Stomach (tissue), 4 donors: ENCODE results near the gene TLR8.

Experiments
- EP300 ChIP-seq: sonication (generic); formaldehyde crosslinking; IDR thresholded peaks from one replicate; pipeline ENCODE4 v1.6.1; 2017; ENCODE audit warnings: antibody characterized with exemption
- POLR2A ChIP-seq, 4 donors: fragments of 450-650 bp; IDR thresholded peaks; one replicate each; pipeline ENCODE4 v1.6.1; 2016; ENCODE audit warnings: antibody characterized with exemption in 4 of 4, control low read depth in 2 of 4, mild to moderate bottlenecking in 1 of 4, moderate library complexity in 1 of 4
- POLR2AphosphoS5 ChIP-seq, 3 donors: sonication (generic); formaldehyde crosslinking; IDR thresholded peaks; one replicate each; pipeline ENCODE4 v1.6.1; 2016; ENCODE audit warnings: antibody characterized with exemption in 3 of 3
- TF ChIP-seq, protein P1 (sequence below), 7 experiments: fragments of 450-650 bp in 4 of 7; fragments of 200-600 bp in 3 of 7; sonication (generic) in 3 of 7; IDR thresholded peaks; one replicate each; pipeline ENCODE4 v1.5.1; 2016 to 2019; ENCODE audit warnings: antibody characterized with exemption in 7 of 7, control low read depth in 2 of 7, mild to moderate bottlenecking in 1 of 7

DNA sequence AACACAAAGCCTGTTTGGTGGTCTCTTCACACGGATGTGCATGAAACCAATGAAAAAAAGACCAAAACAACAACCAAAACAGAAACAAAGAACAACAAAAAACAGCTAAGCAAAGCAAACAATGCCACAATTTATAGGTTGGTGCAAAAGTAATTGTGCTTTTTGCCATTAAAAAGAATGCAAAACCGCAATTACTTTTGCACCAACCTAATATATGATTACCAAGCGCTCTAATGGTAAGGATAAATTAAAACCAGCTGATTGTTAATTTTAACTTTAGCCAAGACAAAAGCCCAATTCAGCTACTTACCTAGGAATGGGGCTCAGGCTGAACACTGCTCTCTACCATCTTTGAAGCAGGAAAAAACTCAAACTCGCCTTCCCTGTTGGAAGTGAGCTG lies 39.1 kb downstream of the TLR8 start:
- TF ChIP-seq POLR2AphosphoS5 (IDR thresholded peaks at IDR 0.05) (no peak), EP300 (no peak), POLR2A (IDR thresholded peaks at IDR 0.05) (no peak)
- TF ChIP-seq, protein P1, sequence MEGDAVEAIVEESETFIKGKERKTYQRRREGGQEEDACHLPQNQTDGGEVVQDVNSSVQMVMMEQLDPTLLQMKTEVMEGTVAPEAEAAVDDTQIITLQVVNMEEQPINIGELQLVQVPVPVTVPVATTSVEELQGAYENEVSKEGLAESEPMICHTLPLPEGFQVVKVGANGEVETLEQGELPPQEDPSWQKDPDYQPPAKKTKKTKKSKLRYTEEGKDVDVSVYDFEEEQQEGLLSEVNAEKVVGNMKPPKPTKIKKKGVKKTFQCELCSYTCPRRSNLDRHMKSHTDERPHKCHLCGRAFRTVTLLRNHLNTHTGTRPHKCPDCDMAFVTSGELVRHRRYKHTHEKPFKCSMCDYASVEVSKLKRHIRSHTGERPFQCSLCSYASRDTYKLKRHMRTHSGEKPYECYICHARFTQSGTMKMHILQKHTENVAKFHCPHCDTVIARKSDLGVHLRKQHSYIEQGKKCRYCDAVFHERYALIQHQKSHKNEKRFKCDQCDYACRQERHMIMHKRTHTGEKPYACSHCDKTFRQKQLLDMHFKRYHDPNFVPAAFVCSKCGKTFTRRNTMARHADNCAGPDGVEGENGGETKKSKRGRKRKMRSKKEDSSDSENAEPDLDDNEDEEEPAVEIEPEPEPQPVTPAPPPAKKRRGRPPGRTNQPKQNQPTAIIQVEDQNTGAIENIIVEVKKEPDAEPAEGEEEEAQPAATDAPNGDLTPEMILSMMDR (IDR thresholded peaks at IDR 0.05) = no peak
